Uterus (tissue), 2 donors: ENCODE results near the gene FYCO1.

ENCODE experiments used
- CTCF ChIP-seq, 4 experiments: fragments of 200-600 bp in 2 of 4; fragments of 450-650 bp in 2 of 4; sonication (generic) in 2 of 4; IDR thresholded peaks; one replicate each; pipeline ENCODE4 v1.5.1; 2016 to 2019; ENCODE audit warnings: antibody characterized with exemption in 4 of 4, mild to moderate bottlenecking in 2 of 4, moderate library complexity in 1 of 4
- POLR2A ChIP-seq, 2 donors: fragments of 450-650 bp; IDR thresholded peaks; one replicate each; pipeline ENCODE4 v1.6.1; 2016; ENCODE audit warnings: antibody characterized with exemption in 2 of 2, mild to moderate bottlenecking in 1 of 2, moderate library complexity in 1 of 2

- TF ChIP-seq CTCF (IDR thresholded peaks at IDR 0.05), result no peak
- TF ChIP-seq POLR2A (IDR thresholded peaks at IDR 0.05), result no peak
Observed at GRCh38 chr3:46017720-46018119, 22.1 kb upstream of the FYCO1 start.
